Esophagus muscularis mucosa (tissue), 4 donors: ENCODE data around the gene ZNF526. TPM values are rescaled to one million over a fixed set of nuclear protein-coding genes. Genes with fewer than 3 reads are reported as not detected.

Experiments
- DNase-seq: peaks from one replicate; pipeline ENCODE4 v3.0.0-alpha.2; 2017; ENCODE audit errors: extremely low spot score
- H3K27ac ChIP-seq, 4 donors: fragments of 200-600 bp; sonication (generic); replicated peaks in 1 of 4; 1 replicate in 3 of 4; 2 replicates in 1 of 4; pipeline ENCODE4 v1.5.1; 2016 to 2019; ENCODE audit warnings: mild to moderate bottlenecking in 1 of 4
- H3K27me3 ChIP-seq, 4 donors: fragments of 200-600 bp; sonication (generic); one replicate each; pipeline versions ENCODE4 v1.5.1 to v1.6.0; 2016 to 2019
- H3K36me3 ChIP-seq, 4 donors: fragments of 200-600 bp; sonication (generic); one replicate each; pipeline ENCODE4 v1.5.1; 2016 to 2019
- H3K4me1 ChIP-seq, 4 donors: fragments of 200-600 bp; sonication (generic); one replicate each; pipeline ENCODE4 v1.5.1; 2016 to 2019
- H3K4me3 ChIP-seq, 4 donors: fragments of 200-600 bp; sonication (generic); 1 replicate in 2 of 4; 2 replicates in 2 of 4; pipeline ENCODE4 v1.5.1; 2016 to 2019; ENCODE audit warnings: mild to moderate bottlenecking in 4 of 4, moderate library complexity in 1 of 4
- H3K9me3 ChIP-seq, 4 donors: fragments of 200-600 bp; sonication (generic); 1 replicate in 3 of 4; 2 replicates in 1 of 4; pipeline ENCODE4 v1.5.1; 2016 to 2019
- EP300 ChIP-seq: sonication (generic); formaldehyde crosslinking; IDR thresholded peaks from one replicate; pipeline ENCODE4 v1.6.1; 2017; ENCODE audit warnings: antibody characterized with exemption
- POLR2A ChIP-seq: fragments of 450-650 bp; IDR thresholded peaks from one replicate; pipeline ENCODE4 v1.6.1; 2017; ENCODE audit warnings: antibody characterized with exemption, moderate library complexity, mild to moderate bottlenecking, low read depth
- POLR2AphosphoS5 ChIP-seq, 2 donors: sonication (generic); formaldehyde crosslinking; IDR thresholded peaks; one replicate each; pipeline ENCODE4 v1.6.1; 2017; ENCODE audit warnings: antibody characterized with exemption in 2 of 2
- WGBS: methylation state at CpG from one replicate; pipeline ENCODE4 v1.1.5; 2018; 5-methylcytosine and 5-hydroxymethylcytosine counted together
- intact Hi-C: fragments of 100-400 bp; cut with DNase I; formaldehyde crosslinking; loops from one replicate; pipeline ENCODE4 v1.15.1; 2023
- total RNA-seq, 4 donors: library from RNA; depleted of rRNA; stranded (reverse); fragments of >200 nt; gene quantifications; one replicate each; pipeline versions ENCODE4 v1.1.0 to v1.2.1, GENCODE V29; 2016
- TF ChIP-seq, protein P1 (sequence below), 3 experiments: fragments of 200-600 bp in 2 of 3; fragments of 450-650 bp in 1 of 3; sonication (generic) in 2 of 3; IDR thresholded peaks; one replicate each; pipeline ENCODE4 v1.5.1; 2017 to 2019; ENCODE audit warnings: antibody characterized with exemption in 3 of 3, mild to moderate bottlenecking in 2 of 3, moderate library complexity in 1 of 3

The ZNF526 gene
- total RNA-seq, 4 donors from 2014 or later = 4.3 to 8.6 (median 7.1) TPM

DNA sequence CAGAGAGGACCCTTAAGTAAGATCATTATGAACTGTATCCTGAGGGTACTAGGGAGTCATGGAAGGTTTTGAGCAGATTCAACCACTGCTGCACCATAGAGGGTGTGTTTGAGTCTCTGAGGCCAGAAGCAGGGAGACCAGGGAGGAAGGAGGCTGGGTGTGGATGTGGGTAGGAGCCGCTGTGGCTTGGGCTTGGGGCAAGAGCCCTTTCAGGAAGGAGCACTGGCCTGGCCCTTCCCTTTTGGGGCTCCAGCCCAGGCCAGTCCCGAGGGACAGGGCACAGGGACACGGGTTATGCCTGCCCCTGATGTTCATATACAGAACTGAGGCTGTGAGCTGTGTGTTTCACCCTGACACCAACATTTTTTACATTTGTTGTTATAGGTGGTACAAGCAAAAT, 56.2 kb downstream of the ZNF526 start:
- Histone ChIP-seq H3K27me3 (no peaks in the 10 kb centered on the region), H3K36me3 (peaks cover 21 to 54% (median 38%) of the 10 kb centered on the region in 4 donors), H3K4me1 (peaks cover 55 to 94% (median 86%) of the 10 kb centered on the region in 4 donors), H3K4me3 (no peak overlapping the region), H3K9me3 (no peaks in the 10 kb centered on the region), H3K27ac (peak overlapping the region; percentile 94 to 99 (median 98))
- intact Hi-C loops = no loop called here
- TF ChIP-seq POLR2A (no peak), POLR2AphosphoS5 (IDR thresholded peaks at IDR 0.05) (no peak), EP300 (no peak)
- TF ChIP-seq, protein P1, sequence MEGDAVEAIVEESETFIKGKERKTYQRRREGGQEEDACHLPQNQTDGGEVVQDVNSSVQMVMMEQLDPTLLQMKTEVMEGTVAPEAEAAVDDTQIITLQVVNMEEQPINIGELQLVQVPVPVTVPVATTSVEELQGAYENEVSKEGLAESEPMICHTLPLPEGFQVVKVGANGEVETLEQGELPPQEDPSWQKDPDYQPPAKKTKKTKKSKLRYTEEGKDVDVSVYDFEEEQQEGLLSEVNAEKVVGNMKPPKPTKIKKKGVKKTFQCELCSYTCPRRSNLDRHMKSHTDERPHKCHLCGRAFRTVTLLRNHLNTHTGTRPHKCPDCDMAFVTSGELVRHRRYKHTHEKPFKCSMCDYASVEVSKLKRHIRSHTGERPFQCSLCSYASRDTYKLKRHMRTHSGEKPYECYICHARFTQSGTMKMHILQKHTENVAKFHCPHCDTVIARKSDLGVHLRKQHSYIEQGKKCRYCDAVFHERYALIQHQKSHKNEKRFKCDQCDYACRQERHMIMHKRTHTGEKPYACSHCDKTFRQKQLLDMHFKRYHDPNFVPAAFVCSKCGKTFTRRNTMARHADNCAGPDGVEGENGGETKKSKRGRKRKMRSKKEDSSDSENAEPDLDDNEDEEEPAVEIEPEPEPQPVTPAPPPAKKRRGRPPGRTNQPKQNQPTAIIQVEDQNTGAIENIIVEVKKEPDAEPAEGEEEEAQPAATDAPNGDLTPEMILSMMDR (IDR thresholded peaks at IDR 0.05) = no peak
- 77% methylated on average over 3 of the region's 3 CpGs for WGBS
- DNase-seq = no peak

DNA sequence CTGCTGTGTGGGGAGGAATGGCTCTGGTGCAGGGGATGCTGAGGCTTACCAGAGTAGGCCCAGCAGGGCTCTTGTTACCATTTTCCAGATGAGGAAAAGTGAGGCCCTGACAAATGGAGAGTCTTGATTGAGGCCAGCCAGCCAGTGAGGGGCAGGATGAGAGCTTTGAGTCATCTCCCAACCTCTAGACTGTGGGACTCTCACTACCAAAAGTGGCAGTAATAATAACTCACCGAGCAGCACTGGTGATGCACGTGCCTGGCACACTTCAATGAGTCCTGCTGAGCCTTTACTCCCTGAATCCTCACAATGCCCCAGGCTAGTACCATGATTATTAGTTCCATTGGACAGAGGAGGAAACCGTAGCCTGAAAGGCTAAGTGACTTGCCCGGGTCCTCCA, 56.7 kb downstream of the ZNF526 start:
- DNase-seq = no peak
- H3K27me3 ChIP-seq = no peaks in the 10 kb centered on the region
- H3K36me3 ChIP-seq = peaks cover 21 to 51% (median 35%) of the 10 kb centered on the region in 4 donors
- H3K4me3 ChIP-seq = no peak overlapping the region
- 62% methylated on average over 4 of the region's 4 CpGs for WGBS
- intact Hi-C loops = no loop called here
- peaks cover 56 to 94% (median 86%) of the 10 kb centered on the region in 4 donors for H3K4me1 ChIP-seq
- no peaks in the 10 kb centered on the region for H3K9me3 ChIP-seq
- TF ChIP-seq, protein P1 (IDR thresholded peaks at IDR 0.05) = no peak
- no peak for TF ChIP-seq POLR2AphosphoS5 (IDR thresholded peaks at IDR 0.05)
- no peak for TF ChIP-seq EP300
- no peak for TF ChIP-seq POLR2A
- H3K27ac ChIP-seq = peak overlapping the region; percentile 94 to 99 (median 98)

Other genes with a start within 250 kb of the ZNF526 start
- 1 to 10 TPM; 2.1 to 4.3 (median 3.5) TPM for gene ATP1A3, start 226.1 kb upstream of the ZNF526 start, total RNA-seq
- 10 to 100 TPM in 2 of 4 donors, 1 to 10 TPM in 2; 8.6 to 27.6 (median 13.8) TPM for gene GRIK5, start 150.1 kb upstream of the ZNF526 start, total RNA-seq
- gene ZNF574, start 144.1 kb upstream of the ZNF526 start, total RNA-seq = 10 to 100 TPM; 15.0 to 28.4 (median 21.7) TPM
- gene POU2F2, start 87.9 kb upstream of the ZNF526 start, total RNA-seq = 1 to 10 TPM in 3 of 4 donors, under 1 TPM in 1; 0.52 to 2.5 (median 1.5) TPM
- 10 to 100 TPM; 22.0 to 42.1 (median 31.2) TPM for gene DEDD2, start 2.6 kb upstream of the ZNF526 start, total RNA-seq
- 10 to 100 TPM; 33.8 to 46.1 (median 41.8) TPM for gene GSK3A, start 22.3 kb downstream of the ZNF526 start, total RNA-seq
- gene ERF, start 34.8 kb downstream of the ZNF526 start, total RNA-seq = 10 to 100 TPM; 16.6 to 38.8 (median 35.5) TPM
- 10 to 100 TPM; 37.8 to 74.2 (median 56.3) TPM for gene CIC, start 48.9 kb downstream of the ZNF526 start, total RNA-seq
- gene PRR19, start 81.8 kb downstream of the ZNF526 start, total RNA-seq = under 1 TPM in 2 of 4 donors, not detected in 2; 0.17 to 0.50 TPM
- 1 to 10 TPM in 3 of 4 donors, under 1 TPM in 1; 0.83 to 8.6 (median 7.2) TPM for gene PAFAH1B3, start 82.3 kb downstream of the ZNF526 start, total RNA-seq
- gene TMEM145, start 93.0 kb downstream of the ZNF526 start, total RNA-seq = not detected
- 10 to 100 TPM; 18.2 to 46.2 (median 25.5) TPM for gene MEGF8, start 105.3 kb downstream of the ZNF526 start, total RNA-seq
- gene CNFN, start 170.0 kb downstream of the ZNF526 start, total RNA-seq = 1 to 10 TPM in 1 of 4 donors, under 1 TPM in 1, not detected in 2; 0.92 to 2.5 TPM
- 10 to 100 TPM in 1 of 4 donors, 1 to 10 TPM in 3; 3.6 to 10.6 (median 5.9) TPM for gene LIPE, start 207.1 kb downstream of the ZNF526 start, total RNA-seq
- gene CXCL17, start 222.6 kb downstream of the ZNF526 start, total RNA-seq = 1 to 10 TPM in 1 of 4 donors, not detected in 3; 1.2 TPM